ACHN (cell line): ENCODE data around the gene MARCHF10.
"Not testable (repeated sequence)": the region's sequence is repeated elsewhere in the genome, so short reads cannot be mapped to it uniquely, and the experiment has no call there.

Experiments used
- DNase-seq: peaks from one replicate; pipeline ENCODE4 v3.0.0-alpha.2; 2015
- in situ Hi-C: cut with HindIII; loops from 2 replicates; pipeline ENCODE4 v1.10.0; 2017; ENCODE audit warnings: low sequenced_read_pairs, low pct_ligation_motif_present, low pct_unique_long_range_greater_than_20kb

MARCHF10 gene

GRCh38 chr17:62807812-62808575, at the start of gene MARCHF10:
Gene MARCHF10, minus strand, starts transcription at chr17:62808314. Its CDS starts 6,579 bp downstream, at chr17:62801735.
- in situ Hi-C loops = no loop called here
- peak; percentile 36 for DNase-seq

DNA sequence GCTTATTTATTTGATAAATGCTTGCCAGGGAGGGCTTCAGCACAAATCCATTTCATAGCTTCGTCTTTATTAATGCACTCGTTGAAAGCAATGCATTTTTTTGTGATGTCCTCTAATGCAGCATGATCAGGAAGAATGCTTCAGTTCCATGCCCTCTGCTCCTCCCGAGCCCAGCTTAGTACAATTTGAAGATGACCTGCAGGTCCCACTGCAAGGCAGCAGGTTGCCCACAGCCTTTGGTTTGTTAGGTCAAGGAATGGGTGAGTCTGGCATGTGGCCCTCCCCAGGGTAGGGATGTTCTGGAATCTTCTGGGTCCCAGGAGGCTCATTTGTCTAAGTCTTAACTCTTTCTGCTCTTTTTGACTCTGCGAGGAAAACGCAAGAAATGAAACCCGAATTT, 49.4 kb upstream of the MARCHF10 start:
- in situ Hi-C loops = no loop called here
- DNase-seq = no peak

DNA sequence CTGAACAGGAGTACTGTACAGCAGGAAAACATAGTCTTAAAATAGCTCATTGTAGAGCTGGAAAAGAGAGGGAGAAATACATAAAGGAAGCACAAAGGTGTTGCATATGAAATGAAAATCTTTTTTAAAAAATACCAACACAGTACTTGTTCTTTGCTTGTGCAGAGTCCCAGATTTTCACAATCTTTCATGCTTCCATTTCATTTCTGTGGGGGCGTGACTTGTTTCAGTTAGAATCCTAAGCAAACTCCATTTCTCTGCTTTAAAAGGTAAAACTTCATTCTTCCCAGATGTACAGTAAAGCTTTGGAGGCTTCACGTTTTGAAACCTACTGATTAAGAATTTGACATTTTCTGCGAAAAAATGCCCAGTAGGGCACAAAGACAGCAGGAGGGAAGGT, 48.5 kb upstream of the MARCHF10 start:
- in situ Hi-C loops = no loop called here
- DNase-seq = no peak

DNA sequence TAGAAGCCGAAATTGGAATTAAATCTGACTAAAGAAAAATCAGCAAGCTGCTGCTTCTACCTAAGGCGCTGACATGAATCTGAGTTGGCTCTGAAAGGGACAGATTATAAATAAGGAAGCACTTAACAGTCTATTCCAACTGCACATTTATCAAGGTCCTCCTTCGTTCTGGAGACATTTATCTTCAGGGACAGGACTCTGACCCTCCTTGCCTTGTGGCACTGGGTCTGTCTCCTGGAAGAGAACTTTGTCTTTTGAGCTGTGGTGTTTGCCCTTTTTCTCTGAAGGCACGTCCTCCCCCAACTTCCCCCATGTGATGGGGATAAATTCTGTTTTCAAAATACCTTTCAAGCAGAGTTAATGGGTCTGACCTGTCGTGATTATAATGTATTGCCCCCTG, 47.0 kb upstream of the MARCHF10 start:
- in situ Hi-C loops = no loop called here
- no peak for DNase-seq

DNA sequence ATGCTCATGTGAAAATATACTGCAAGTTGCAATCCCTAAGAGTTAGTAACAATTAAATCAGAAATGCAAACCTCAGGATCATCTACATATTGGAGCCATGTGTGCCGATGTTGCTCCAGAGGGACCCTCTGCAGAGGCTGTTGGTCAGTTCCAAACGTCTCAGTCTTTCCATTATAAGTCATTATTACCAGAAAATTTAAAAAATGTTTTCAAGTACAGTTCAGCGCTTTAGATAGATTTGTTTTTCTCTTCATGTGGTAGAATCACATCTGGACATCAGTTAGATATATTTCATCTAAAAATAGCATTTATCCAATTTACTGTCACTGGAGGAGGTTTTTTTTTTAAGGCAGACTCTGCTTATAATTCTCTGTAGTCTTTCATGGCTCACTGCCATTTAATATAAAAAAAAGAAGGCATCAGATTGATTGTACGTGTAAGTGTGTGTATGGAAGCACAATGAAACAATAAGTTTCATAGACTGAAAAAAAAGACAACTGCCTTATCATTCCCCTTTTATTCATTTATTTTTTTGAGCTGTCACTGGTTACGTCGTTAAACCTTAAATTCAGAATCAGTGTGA, 46.1 kb upstream of the MARCHF10 start:
- no peak for DNase-seq
- in situ Hi-C loops = no loop called here

DNA sequence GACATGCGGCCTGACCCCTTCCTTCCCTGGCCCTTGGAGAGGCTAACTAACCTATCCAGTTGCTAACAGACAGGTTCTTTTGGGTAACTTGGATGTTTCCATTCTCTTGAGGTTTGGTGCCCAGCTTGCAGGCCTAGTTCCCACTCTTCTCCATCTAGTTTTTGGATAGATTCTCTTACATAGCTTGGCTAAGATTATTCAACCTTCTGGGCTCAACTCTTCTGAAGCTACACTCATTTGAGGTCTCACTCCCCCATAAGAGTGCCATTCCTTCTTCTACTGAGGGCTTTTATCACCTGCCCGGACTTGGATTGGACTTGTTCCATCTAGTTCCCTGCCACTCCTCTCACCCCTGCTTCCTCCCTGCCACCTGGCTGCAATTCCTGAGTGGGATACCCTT, 44.1 kb upstream of the MARCHF10 start:
- in situ Hi-C loops = no loop called here
- DNase-seq = no peak

DNA sequence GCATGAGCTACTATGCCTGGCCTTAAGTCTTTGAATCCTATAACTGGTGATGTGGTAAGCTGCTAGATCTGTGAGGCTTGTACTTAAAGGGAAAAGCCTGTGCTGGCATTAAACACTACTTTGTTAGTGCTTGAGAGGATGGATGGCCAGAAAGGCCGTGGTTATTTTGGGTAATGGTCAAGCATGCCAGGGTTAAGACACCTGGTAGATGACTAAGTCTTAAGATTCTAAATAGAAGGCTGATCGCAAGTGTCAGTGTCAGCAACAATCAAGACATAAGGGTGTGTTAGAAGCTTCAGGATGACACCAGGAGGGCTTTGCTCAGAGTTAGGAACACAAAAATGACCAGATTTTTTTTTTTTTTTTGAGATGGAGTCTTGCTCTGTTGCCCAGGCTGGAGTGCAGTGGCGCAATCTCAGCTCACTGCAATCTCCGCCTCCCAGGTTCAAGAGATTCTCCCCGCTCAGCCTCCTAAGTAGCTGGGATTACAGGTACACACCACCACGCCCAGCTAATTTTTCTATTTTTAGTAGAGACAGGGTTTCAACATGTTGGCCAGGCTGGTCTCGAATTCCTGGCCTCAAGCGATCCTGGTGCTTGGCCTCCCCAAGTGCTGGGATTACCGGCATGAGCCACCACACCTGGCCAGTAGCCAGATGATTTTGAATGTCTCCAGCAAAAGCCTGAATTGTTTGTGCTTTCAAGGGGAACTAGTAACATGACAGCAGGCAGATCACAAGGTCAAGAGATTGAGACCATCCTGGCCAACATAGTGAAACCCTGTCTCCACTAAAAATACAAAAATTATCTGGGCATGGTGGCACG, 41.7 kb upstream of the MARCHF10 start:
- in situ Hi-C loops, DNase-seq: not testable (repeated sequence)

- DNase-seq = no peak
- in situ Hi-C loops = no loop called here
These were observed 40.2 kb upstream of the MARCHF10 start for GRCh38 chr17:62848334-62848733.

GRCh38 chr17:62847426-62847825, 39.3 kb upstream of the MARCHF10 start:
- no peak for DNase-seq
- in situ Hi-C loops = no loop called here

GRCh38 chr17:62840871-62841270, 32.8 kb upstream of the MARCHF10 start:
- in situ Hi-C loops = no loop called here
- DNase-seq = no peak

DNA sequence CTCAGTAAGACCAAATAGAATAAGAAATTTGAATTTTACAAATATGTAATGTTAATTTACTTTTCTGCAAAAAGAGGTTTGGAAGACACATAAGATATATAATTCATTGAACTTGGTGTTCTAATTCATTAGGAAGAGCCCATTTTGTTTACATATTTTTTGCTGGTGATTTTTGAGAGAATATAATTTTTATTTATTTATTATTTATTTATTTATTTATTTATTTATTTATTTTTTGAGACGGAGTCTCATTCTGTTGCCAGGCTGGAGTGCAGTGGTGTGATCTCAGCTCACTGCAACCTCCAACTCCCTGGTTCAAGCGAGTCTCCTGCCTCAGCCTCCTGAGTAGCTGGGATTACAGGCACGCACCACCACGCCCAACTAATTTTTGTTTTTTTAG, 25.7 kb upstream of the MARCHF10 start:
- in situ Hi-C loops, DNase-seq: not testable (repeated sequence)

- in situ Hi-C loops = no loop called here
- DNase-seq = no peak
These were observed 24.3 kb upstream of the MARCHF10 start for GRCh38 chr17:62832405-62832804.

DNA sequence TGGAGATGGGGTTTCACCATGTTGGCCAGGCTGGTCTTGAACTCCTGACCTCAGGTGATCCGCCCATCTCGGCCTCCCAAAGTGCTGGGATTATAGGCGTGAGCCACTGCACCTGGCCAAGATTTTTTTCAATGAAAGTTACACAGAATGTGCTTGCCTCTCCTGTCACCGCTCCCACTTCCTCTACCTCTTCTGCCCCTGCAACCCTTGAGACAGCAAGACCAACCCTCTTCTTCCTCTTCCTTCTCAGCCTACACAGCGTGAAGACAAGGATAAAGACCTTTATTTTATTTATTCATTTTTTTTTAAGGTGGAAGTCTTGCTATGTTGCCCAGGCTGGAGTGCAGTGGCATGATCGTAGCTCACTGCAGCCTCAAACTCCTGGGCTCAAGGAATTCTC, 23.0 kb upstream of the MARCHF10 start:
- DNase-seq, in situ Hi-C loops: not testable (repeated sequence)

GRCh38 chr17:62827746-62828485, 19.8 kb upstream of the MARCHF10 start:
- DNase-seq = no peak
- in situ Hi-C loops = no loop called here

DNA sequence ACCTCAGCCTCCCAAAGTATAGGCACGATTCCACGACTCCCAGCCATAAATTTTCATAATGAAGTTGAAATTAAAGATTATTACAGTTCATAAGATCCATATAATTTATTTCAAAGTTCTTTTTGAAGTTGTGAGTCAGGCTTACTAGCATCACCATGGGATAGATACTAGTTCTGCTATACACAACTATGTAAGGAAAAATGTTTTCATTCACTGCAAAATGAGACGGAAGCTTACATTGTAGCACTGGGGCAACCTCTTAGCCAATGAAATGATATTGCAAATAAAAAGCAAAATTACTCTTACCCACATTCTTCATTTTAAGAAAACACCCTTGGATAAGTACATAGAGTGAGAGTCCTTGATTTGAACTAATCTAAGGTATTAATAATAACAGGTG, 18.8 kb upstream of the MARCHF10 start:
- DNase-seq = no peak
- in situ Hi-C loops = no loop called here

GRCh38 chr17:62825182-62825581, 17.1 kb upstream of the MARCHF10 start:
- in situ Hi-C loops = no loop called here
- peak; percentile 9 for DNase-seq

- peak; percentile 87 for DNase-seq
- in situ Hi-C loops = no loop called here
These were observed 16.4 kb upstream of the MARCHF10 start for GRCh38 chr17:62824290-62825131.
